ENCODE results near the gene NKIRAS2. TPM values are rescaled to one million over a fixed set of nuclear protein-coding genes. Genes with fewer than 3 reads are reported as not detected.

Gene NKIRAS2
- total RNA-seq, 3 donors from 2014 or later = 29.5 to 34.9 (median 31.1) TPM

- H3K4me1 ChIP-seq (ENCODE audit: low read depth) = no peaks in the 10 kb centered on the region
- no peak for ATAC-seq
- no peak for TF ChIP-seq CTCF (IDR thresholded peaks at IDR 0.05)
- intact Hi-C loops (cut with DNase I, micrococcal nuclease) = no loop called here
- no peak for DNase-seq
- no peak overlapping the region for H3K4me3 ChIP-seq
- no peaks in the 10 kb centered on the region for H3K9me3 ChIP-seq
- no peaks in the 10 kb centered on the region for H3K36me3 ChIP-seq (ENCODE audit: low read depth)
Observed at GRCh38 chr17:42041619-42042018, 21.7 kb downstream of the NKIRAS2 start.

GRCh38 chr17:42042598-42043319, 22.9 kb downstream of the NKIRAS2 start:
- DNase-seq (no peak), ATAC-seq (no peak)
- intact Hi-C loops (cut with DNase I, micrococcal nuclease) = no loop called here
- Histone ChIP-seq H3K4me1 (ENCODE audit: low read depth) (no peaks in the 10 kb centered on the region), H3K9me3 (no peaks in the 10 kb centered on the region), H3K36me3 (ENCODE audit: low read depth) (no peaks in the 10 kb centered on the region), H3K4me3 (no peak overlapping the region)
- no peak for TF ChIP-seq CTCF (IDR thresholded peaks at IDR 0.05)

GRCh38 chr17:42045719-42046118, 25.8 kb downstream of the NKIRAS2 start:
- DNase-seq = no peak
- no peaks in the 10 kb centered on the region for H3K36me3 ChIP-seq (ENCODE audit: low read depth)
- no peak for ATAC-seq
- H3K4me1 ChIP-seq (ENCODE audit: low read depth) = peaks cover 7% of the 10 kb centered on the region
- H3K9me3 ChIP-seq = no peaks in the 10 kb centered on the region
- intact Hi-C loops (cut with DNase I, micrococcal nuclease) = no loop called here
- no peak overlapping the region for H3K4me3 ChIP-seq
- no peak for TF ChIP-seq CTCF (IDR thresholded peaks at IDR 0.05)

GRCh38 chr17:42047343-42047742, 27.5 kb downstream of the NKIRAS2 start:
- no peaks in the 10 kb centered on the region for H3K9me3 ChIP-seq
- TF ChIP-seq CTCF (IDR thresholded peaks at IDR 0.05) = no peak
- H3K36me3 ChIP-seq (ENCODE audit: low read depth) = no peaks in the 10 kb centered on the region
- H3K4me1 ChIP-seq (ENCODE audit: low read depth) = peaks cover 12% of the 10 kb centered on the region
- intact Hi-C loops (cut with DNase I, micrococcal nuclease) = no loop called here
- ATAC-seq = no peak
- DNase-seq = no peak
- no peak overlapping the region for H3K4me3 ChIP-seq

- no peaks in the 10 kb centered on the region for H3K36me3 ChIP-seq (ENCODE audit: low read depth)
- DNase-seq (no peak), ATAC-seq (peak; percentile 73)
- peak overlapping the region; percentile 34 for H3K4me3 ChIP-seq
- no peaks in the 10 kb centered on the region for H3K9me3 ChIP-seq
- peaks cover 12% of the 10 kb centered on the region for H3K4me1 ChIP-seq (ENCODE audit: low read depth)
- intact Hi-C loops (cut with DNase I, micrococcal nuclease) = no loop called here
- no peak for TF ChIP-seq CTCF (IDR thresholded peaks at IDR 0.05)
Observed at GRCh38 chr17:42049834-42050392, 30.0 kb downstream of the NKIRAS2 start.
